ENCODE measurements around the gene MYL11. TPM values are rescaled to one million over a fixed set of nuclear protein-coding genes. Genes with fewer than 3 reads are reported as not detected.

The MYL11 gene
- total and polyA plus RNA-seq, 12 donors, result 0.41 to 3.7 TPM; not detected in 10

- H3K27ac ChIP-seq, result peak within 1 kb of the TSS; percentile 61 to 96 (median 90)
- WGBS, 2 donors, result 0 to 1% methylated on average over 37 to 40 of the region's 40 CpGs
- peak in 6 of 9 donors; percentile 35 to 55 (median 42) for TF ChIP-seq CTCF (IDR thresholded peaks at IDR 0.05)
- peak; percentile 89 to 96 (median 94) for ATAC-seq
- H3K27me3 ChIP-seq, result no peaks in the 10 kb centered on the region
- intact Hi-C loops (cut with DNase I), result no loop called here
- H3K36me3 ChIP-seq, result peaks cover 0 to 14% (median 0%) of the 10 kb centered on the region in 9 donors
- H3K4me1 ChIP-seq, result peaks cover 12 to 53% (median 39%) of the 10 kb centered on the region in 9 donors
- H3K9me3 ChIP-seq, result no peaks in the 10 kb centered on the region
- peak; percentile 96 to 99 for DNase-seq
- H3K4me3 ChIP-seq, result peak within 1 kb of the TSS; percentile 67 to 97 (median 90)
These were observed 4.0 kb upstream of the MYL11 start, which contains the start of gene TBC1D10B for GRCh38 chr16:30370456-30371247. Gene TBC1D10B, minus strand, starts transcription at chr16:30370494. Its CDS starts 311 bp downstream, at chr16:30370183.

- DNase-seq (no peak), ATAC-seq (no peak)
- 22% methylated on average over 11 of the region's 11 CpGs for WGBS, 2 donors
- H3K4me1 ChIP-seq, result peaks cover 12 to 46% (median 33%) of the 10 kb centered on the region in 9 donors
- H3K9me3 ChIP-seq, result no peaks in the 10 kb centered on the region
- H3K27me3 ChIP-seq, result no peaks in the 10 kb centered on the region
- H3K36me3 ChIP-seq, result peaks cover 0 to 7% (median 0%) of the 10 kb centered on the region in 9 donors
- intact Hi-C loops (cut with DNase I), result no loop called here
- peak in 1 of 9 donors; percentile 28 for TF ChIP-seq CTCF (IDR thresholded peaks at IDR 0.05)
- H3K4me3 ChIP-seq, result peak overlapping the region in 9 of 10 donors; percentile 25 to 93 (median 56)
- peak overlapping the region; percentile 61 to 96 (median 87) for H3K27ac ChIP-seq
These were observed 3.3 kb upstream of the MYL11 start for GRCh38 chr16:30371248-30371816.

GRCh38 chr16:30372038-30372712 lies 2.4 kb upstream of the MYL11 start:
- no peak for DNase-seq
- WGBS, 2 donors, result 71 to 72% methylated on average over 6 of the region's 6 CpGs
- ATAC-seq, result no peak
- no peaks in the 10 kb centered on the region for H3K27me3 ChIP-seq
- H3K36me3 ChIP-seq, result no peaks in the 10 kb centered on the region
- no peaks in the 10 kb centered on the region for H3K9me3 ChIP-seq
- no peak overlapping the region for H3K4me3 ChIP-seq
- peak overlapping the region in 7 of 10 donors; percentile 80 to 96 (median 91) for H3K27ac ChIP-seq
- TF ChIP-seq CTCF (IDR thresholded peaks at IDR 0.05), result no peak
- intact Hi-C loops (cut with DNase I), result no loop called here
- peaks cover 7 to 43% (median 29%) of the 10 kb centered on the region in 9 donors for H3K4me1 ChIP-seq

GRCh38 chr16:30372725-30373124 lies 1.9 kb upstream of the MYL11 start:
- no peaks in the 10 kb centered on the region for H3K36me3 ChIP-seq
- ATAC-seq, result no peak
- TF ChIP-seq CTCF (IDR thresholded peaks at IDR 0.05), result no peak
- WGBS, 2 donors, result 90 to 92% methylated on average over 5 of the region's 5 CpGs
- H3K4me1 ChIP-seq, result peaks cover 5 to 43% (median 29%) of the 10 kb centered on the region in 9 donors
- H3K27ac ChIP-seq, result no peak overlapping the region
- H3K9me3 ChIP-seq, result no peaks in the 10 kb centered on the region
- intact Hi-C loops (cut with DNase I), result no loop called here
- H3K4me3 ChIP-seq, result no peak overlapping the region
- no peak for DNase-seq
- H3K27me3 ChIP-seq, result no peaks in the 10 kb centered on the region
